GM19395 (cell line): ENCODE data around the gene DAAM2.

Experiments
- ATAC-seq: cut with Tn5 transposase; IDR thresholded peaks from one replicate; pipeline ENCODE4 v1.9.1; 2021; ENCODE audit warnings: mild to moderate bottlenecking, moderate library complexity; ENCODE audit not compliant: unreplicated experiment

DAAM2 gene

DNA sequence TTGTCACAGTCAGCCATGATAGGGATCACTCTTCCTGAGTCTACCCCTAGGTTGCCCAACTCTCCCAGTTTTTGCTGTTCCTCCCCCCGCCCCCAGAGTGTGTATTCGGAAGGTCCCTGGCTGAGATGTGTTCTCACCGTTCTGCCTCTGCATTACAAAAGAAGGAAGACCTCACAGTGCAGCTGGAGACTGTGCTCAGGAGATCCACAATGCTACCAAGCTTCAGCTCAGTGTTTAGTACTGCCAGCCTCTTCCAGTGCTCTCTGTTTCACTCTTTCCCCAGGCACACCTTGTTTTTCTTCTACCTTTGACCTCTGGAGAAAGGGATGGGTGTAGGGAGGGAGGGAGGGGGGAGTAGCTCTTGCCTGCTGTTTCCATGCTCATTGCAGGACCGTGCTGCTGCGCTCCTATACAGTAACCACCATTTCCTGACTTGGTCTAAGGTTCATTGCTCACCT is 155.5 kb downstream of the DAAM2 start:
- no peak for ATAC-seq

DNA sequence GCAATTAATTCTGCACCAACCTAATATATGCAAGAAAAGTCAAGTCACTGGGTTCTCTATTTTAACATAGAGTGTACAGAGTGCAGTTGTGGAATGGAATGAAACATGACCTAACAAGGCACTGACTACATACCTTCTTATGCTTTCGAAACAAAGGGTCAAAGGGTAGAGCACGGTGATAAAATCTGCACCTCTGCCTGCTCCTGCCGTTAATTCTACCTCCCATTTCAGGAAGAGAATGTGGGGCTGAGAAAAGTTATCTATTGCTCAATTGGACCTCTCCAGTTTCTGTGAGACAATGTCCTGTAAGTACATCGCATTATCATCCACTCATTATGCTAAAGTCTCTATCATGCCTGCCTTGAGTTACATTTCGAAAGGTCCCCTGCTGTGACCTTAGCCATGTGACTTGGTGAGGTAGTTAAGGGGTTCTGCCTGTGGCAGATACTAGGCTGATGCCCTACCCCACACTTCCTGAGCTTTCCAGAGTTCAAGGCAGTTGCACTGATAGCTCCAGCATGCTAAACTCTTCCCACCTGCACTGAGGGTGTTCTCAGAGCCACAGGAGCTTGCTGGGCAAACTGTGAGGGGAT is 156.1 kb downstream of the DAAM2 start:
- no peak for ATAC-seq

DNA sequence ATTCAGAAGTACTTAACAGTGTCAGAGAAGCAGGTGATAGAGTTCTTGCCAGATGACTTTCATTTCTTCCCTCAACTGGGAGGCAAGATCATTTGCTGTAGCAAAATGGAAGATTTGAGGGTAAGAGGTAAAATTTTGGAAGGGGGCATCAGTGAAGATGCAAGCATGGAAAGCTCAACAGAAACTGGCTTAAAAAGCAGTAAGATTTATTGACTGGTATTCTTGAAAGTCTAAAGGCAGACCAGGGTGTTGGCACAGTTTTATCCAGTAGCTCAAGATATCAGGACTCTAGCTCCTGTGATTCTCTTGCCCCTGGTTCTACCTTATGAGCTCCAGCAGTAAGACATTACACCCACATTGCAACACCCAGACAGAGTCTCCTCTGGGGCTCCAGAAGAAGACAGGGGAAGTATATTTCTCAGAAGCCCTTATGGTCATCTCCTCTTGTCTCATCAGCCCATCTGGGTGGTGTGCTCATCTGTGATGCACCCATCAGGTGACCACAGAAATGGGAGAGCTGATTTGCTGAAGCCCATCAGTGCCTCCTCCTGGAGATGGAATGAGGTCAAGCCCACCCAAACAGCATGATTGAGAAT is 158.0 kb downstream of the DAAM2 start:
- no peak for ATAC-seq

DNA sequence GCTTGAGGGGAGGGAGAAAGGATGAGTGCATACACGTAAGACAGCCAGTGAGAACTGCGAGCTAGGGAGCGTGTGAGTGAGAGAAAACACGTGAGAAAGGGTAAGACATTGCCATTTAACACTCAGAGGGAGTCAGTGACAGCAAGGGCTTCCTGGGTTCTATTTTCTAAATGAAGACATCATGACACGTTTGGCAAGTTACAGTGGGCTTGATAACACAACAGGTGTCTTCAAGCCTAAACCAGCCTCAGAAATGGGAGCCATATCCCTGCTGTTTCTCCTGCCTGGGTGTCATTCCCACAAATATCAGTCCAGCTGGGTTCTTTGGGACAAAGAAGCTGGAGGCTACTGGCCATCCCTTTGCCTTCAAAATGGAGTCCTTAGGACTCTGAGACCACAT is 159.0 kb downstream of the DAAM2 start:
- no peak for ATAC-seq

- no peak for ATAC-seq
Observed at GRCh38 chr6:39951716-39952115, 159.5 kb downstream of the DAAM2 start.

DNA sequence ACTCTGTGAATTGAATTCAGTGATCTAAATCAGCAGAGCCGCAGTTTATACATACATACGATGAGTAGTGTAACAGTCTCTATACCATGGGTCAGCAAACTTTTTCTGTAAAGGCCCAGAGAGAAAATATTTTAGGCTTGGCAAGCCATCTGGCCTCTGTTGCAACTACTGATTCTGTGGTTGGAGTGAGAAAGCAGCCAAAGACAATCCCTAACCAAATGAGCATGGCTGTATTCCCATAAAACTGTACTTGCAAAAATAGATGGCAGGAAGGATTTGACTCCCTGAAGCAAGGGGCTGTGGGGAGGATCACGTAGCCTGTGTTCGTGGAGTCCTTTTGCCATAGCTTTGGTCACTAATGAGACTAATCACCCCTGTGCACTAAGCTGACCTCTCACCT is 160.0 kb downstream of the DAAM2 start:
- no peak for ATAC-seq

- ATAC-seq = no peak
Observed at GRCh38 chr6:39953076-39953618, 161.0 kb downstream of the DAAM2 start.
